Upper lobe of left lung (tissue), 6 donors: ENCODE results near the gene ADAMTS3. TPM values are rescaled to one million over a fixed set of nuclear protein-coding genes. Genes with fewer than 3 reads are reported as not detected.

Experiments
- ATAC-seq, 2 donors: fragments of 200-7000 bp; cut with Tn5 transposase; one replicate each; pipeline ENCODE4 v1.9.1; 2022; ENCODE audit warnings: mild to moderate bottlenecking in 2 of 2, moderate library complexity in 2 of 2; ENCODE audit not compliant: low FRiP score in 2 of 2
- DNase-seq, 2 donors: peaks; one replicate each; pipeline ENCODE4 v3.0.0-alpha.2; 2019 to 2020
- H3K27ac ChIP-seq, 4 donors: fragments of 200-600 bp; sonication (generic); one replicate each; pipeline ENCODE4 v1.5.1; 2016 to 2019
- H3K27me3 ChIP-seq, 4 donors: fragments of 200-600 bp; sonication (generic); one replicate each; pipeline ENCODE4 v1.5.1; 2017 to 2019
- H3K36me3 ChIP-seq, 4 donors: fragments of 200-600 bp; sonication (generic); one replicate each; pipeline ENCODE4 v1.5.1; 2016 to 2019
- H3K4me1 ChIP-seq, 4 donors: fragments of 200-600 bp; sonication (generic); one replicate each; pipeline ENCODE4 v1.5.1; 2018 to 2019
- H3K4me3 ChIP-seq, 4 donors: fragments of 200-600 bp; sonication (generic); one replicate each; pipeline ENCODE4 v1.5.1; 2017 to 2019; ENCODE audit warnings: mild to moderate bottlenecking in 2 of 4, moderate library complexity in 1 of 4
- H3K9me3 ChIP-seq, 4 donors: fragments of 200-600 bp; sonication (generic); one replicate each; pipeline ENCODE4 v1.5.1; 2018 to 2019
- CTCF ChIP-seq, 6 experiments: fragments of 450-650 bp in 4 of 6; fragments of 200-600 bp in 2 of 6; sonication (generic) in 2 of 6; IDR thresholded peaks; one replicate each; pipeline ENCODE4 v1.5.1; 2016 to 2019; ENCODE audit warnings: antibody characterized with exemption in 6 of 6
- EP300 ChIP-seq, 4 donors: sonication (generic); formaldehyde crosslinking; IDR thresholded peaks; one replicate each; pipeline ENCODE4 v1.5.1; 2017; ENCODE audit warnings: antibody characterized with exemption in 4 of 4, control low read depth in 2 of 4
- POLR2A ChIP-seq, 4 donors: fragments of 450-650 bp; IDR thresholded peaks; one replicate each; pipeline ENCODE4 v1.5.1; 2016 to 2017; ENCODE audit warnings: antibody characterized with exemption in 4 of 4, mild to moderate bottlenecking in 2 of 4
- POLR2AphosphoS5 ChIP-seq, 2 donors: sonication (generic); formaldehyde crosslinking; IDR thresholded peaks; one replicate each; pipeline ENCODE4 v1.5.1; 2017; ENCODE audit warnings: antibody characterized with exemption in 2 of 2
- WGBS, 2 donors: methylation state at CpG; one replicate each; pipeline ENCODE4 v1.1.5; 2017 to 2018; 5-methylcytosine and 5-hydroxymethylcytosine counted together
- total RNA-seq, 6 donors: library from RNA; depleted of rRNA in 4 of 6; stranded (reverse); fragments of >200 nt in 4 of 6; gene quantifications; one replicate each; pipeline versions ENCODE4 v1.1.0 to v1.2.1, GENCODE V29; 2016 to 2021
- donor health status: DM: no; HTN: no; CAD: no; lungs with moderate emphysema.
- donor health status: DM: no; HTN: yes; CAD: no; lungs with severe emphysema.

The ADAMTS3 gene
- total RNA-seq, 6 donors from 2014 or later = 1.0 to 5.2 (median 2.3) TPM

- no peak for ATAC-seq
- 96 to 100% methylated on average over 1 of the region's 1 CpG for WGBS, 2 donors
- TF ChIP-seq EP300 (IDR thresholded peaks at IDR 0.05) (no peak), POLR2AphosphoS5 (IDR thresholded peaks at IDR 0.05) (no peak), CTCF (IDR thresholded peaks at IDR 0.05) (no peak), POLR2A (IDR thresholded peaks at IDR 0.05) (no peak)
- Histone ChIP-seq H3K9me3 (no peaks in the 10 kb centered on the region), H3K4me3 (no peak overlapping the region), H3K27me3 (no peaks in the 10 kb centered on the region), H3K27ac (no peak overlapping the region), H3K36me3 (no peaks in the 10 kb centered on the region), H3K4me1 (no peaks in the 10 kb centered on the region)
- DNase-seq = no peak
Measured at GRCh38 chr4:72330381-72330780, 238.6 kb downstream of the ADAMTS3 start.

- TF ChIP-seq CTCF (IDR thresholded peaks at IDR 0.05) (peak in 5 of 6 experiments; percentile 14 to 45 (median 42)), POLR2AphosphoS5 (IDR thresholded peaks at IDR 0.05) (no peak), EP300 (IDR thresholded peaks at IDR 0.05) (no peak), POLR2A (IDR thresholded peaks at IDR 0.05) (no peak)
- ATAC-seq (peak in 1 of 2 donors; percentile 40), DNase-seq (no peak)
- Histone ChIP-seq H3K4me3 (no peak overlapping the region), H3K9me3 (no peaks in the 10 kb centered on the region), H3K4me1 (no peaks in the 10 kb centered on the region), H3K27me3 (no peaks in the 10 kb centered on the region), H3K27ac (no peak overlapping the region), H3K36me3 (no peaks in the 10 kb centered on the region)
- WGBS, 2 donors = 45 to 53% methylated on average over 2 of the region's 2 CpGs
Measured at GRCh38 chr4:72326692-72327632, 242.1 kb downstream of the ADAMTS3 start.

GRCh38 chr4:72325215-72325614 lies 243.8 kb downstream of the ADAMTS3 start:
- Histone ChIP-seq H3K4me3 (no peak overlapping the region), H3K36me3 (no peaks in the 10 kb centered on the region), H3K27me3 (no peaks in the 10 kb centered on the region), H3K27ac (no peak overlapping the region), H3K4me1 (no peaks in the 10 kb centered on the region), H3K9me3 (no peaks in the 10 kb centered on the region)
- no peak for ATAC-seq
- TF ChIP-seq EP300 (IDR thresholded peaks at IDR 0.05) = no peak
- no peak for TF ChIP-seq POLR2AphosphoS5 (IDR thresholded peaks at IDR 0.05)
- TF ChIP-seq CTCF (IDR thresholded peaks at IDR 0.05) = no peak
- TF ChIP-seq POLR2A (IDR thresholded peaks at IDR 0.05) = no peak
- DNase-seq = no peak

- Histone ChIP-seq H3K4me1 (no peaks in the 10 kb centered on the region), H3K36me3 (no peaks in the 10 kb centered on the region), H3K9me3 (no peaks in the 10 kb centered on the region), H3K4me3 (no peak overlapping the region), H3K27ac (no peak overlapping the region), H3K27me3 (no peaks in the 10 kb centered on the region)
- TF ChIP-seq POLR2AphosphoS5 (IDR thresholded peaks at IDR 0.05) (no peak), CTCF (IDR thresholded peaks at IDR 0.05) (no peak), EP300 (IDR thresholded peaks at IDR 0.05) (no peak), POLR2A (IDR thresholded peaks at IDR 0.05) (no peak)
- WGBS, 2 donors = 76% methylated on average over 2 of the region's 2 CpGs
- no peak for DNase-seq
- no peak for ATAC-seq
Measured at GRCh38 chr4:72323227-72323626, 245.8 kb downstream of the ADAMTS3 start.
